NCI-H2196 (cell line): ENCODE data around the gene ACOXL.

Experiments used
- DNase-seq: peaks from one replicate; lab custom pipeline; 2025; ENCODE audit not compliant: unreplicated experiment; lab: John Stamatoyannopoulos, UW

Gene ACOXL

GRCh38 chr2:110718382-110718781, 14.0 kb upstream of the ACOXL start:
- no peak for DNase-seq

- DNase-seq: no peak
Measured at GRCh38 chr2:110718990-110719389, 13.4 kb upstream of the ACOXL start.

GRCh38 chr2:110720547-110720946, 11.8 kb upstream of the ACOXL start:
- no peak for DNase-seq

GRCh38 chr2:110724820-110725219, 7.6 kb upstream of the ACOXL start:
- no peak for DNase-seq

DNA sequence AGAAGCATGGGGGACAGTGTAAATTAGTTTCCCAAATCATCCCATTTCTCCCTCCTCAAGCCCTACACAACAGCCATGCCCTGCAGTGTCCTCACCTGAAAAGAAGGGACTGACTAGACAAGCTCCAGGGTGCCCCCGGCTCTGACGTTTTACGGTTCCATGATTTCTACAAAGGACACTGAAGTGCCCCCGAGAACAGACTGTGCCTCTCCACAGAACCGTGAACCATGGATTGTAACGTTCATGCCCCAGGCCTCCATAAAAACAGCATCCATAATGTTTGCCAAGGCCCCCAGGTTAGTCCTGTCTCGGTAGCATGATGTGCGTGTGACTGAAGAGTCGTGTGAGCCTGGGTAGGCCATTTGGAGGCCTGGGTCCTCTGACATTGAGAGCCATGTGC, 7.0 kb upstream of the ACOXL start:
- DNase-seq: no peak

DNA sequence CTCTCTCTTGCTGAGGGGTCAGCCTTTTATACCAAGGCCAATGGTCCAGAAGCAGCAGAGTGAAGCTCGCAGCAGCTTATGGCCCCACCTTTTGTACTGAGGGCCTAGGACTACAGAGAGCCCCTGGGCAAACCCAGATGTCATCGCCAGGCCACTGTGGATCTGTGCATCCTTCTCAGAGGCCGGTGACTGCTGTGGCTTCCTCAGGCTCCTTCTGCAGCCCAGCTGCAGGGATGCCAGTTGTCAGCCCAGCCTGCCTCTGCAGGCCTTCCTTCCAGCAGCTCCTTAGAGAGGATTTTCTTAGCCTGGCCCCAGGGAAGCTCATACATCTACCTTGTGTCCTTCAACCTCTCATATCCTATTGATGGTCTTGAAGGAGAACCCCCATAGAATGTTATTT, 6.5 kb upstream of the ACOXL start:
- no peak for DNase-seq

DNA sequence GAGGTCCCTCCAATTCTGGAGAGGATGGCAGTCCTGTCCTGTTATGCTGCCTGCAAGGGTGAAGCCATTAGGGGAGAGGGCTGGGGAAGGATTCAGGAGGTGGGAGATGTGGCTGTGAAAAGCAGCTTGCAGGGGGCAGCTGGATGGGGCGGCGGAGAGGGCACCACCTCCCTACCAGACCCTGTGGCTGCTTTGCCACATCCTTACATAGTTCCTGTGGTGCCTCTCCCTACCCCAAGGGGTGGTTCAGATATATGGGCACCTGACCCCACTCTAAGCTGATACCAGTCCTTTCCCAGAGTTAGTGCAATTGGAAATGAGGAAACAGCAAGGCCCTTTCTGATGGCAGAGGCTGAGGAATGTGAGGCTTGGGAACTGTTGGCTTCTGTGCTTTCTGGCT, 6.1 kb upstream of the ACOXL start:
- no peak for DNase-seq

DNA sequence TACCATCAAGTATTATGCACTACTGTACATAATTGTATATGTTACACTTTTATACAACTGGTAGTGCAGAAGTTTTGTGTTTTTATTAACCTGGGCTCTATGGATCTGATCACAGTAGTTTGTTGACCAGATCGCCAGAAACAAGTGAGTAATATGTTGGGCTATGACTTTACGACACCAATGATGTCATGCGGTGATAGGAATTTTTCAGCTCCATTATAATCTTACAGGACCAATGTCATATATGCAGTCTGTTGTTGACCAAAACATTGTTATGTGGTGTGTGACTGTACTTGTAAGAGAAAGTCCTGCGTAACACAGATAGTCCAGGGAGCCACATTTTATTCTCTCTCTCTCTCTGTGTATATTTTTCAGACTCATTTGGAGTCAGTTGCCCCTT, 4.5 kb upstream of the ACOXL start:
- DNase-seq: no peak

GRCh38 chr2:110729106-110729505, 3.3 kb upstream of the ACOXL start:
- no peak for DNase-seq

GRCh38 chr2:110731064-110731463, 1.3 kb upstream of the ACOXL start:
- no peak for DNase-seq

- DNase-seq: no peak
Measured at GRCh38 chr2:110735366-110735765, 3.0 kb downstream of the ACOXL start.

DNA sequence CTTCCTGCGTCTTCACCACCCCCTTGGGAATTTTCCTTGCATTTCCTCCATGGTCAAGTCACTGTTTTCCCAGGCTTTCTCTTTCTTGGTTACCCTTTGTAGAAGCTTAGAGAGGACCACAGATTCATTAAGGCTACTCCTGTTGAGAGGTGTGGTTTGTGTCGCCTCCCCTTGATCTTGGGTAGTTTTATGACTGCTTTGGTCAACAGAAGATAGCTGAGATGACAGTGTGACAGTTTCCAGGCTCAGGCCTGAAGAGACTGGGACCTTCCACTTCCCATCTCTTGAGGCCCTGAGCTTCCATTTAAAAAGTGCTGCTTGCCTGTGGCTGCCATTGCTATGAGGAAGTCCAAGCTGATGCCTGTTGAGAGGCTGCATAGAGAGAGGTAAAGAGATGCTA, 5.4 kb downstream of the ACOXL start:
- no peak for DNase-seq

DNA sequence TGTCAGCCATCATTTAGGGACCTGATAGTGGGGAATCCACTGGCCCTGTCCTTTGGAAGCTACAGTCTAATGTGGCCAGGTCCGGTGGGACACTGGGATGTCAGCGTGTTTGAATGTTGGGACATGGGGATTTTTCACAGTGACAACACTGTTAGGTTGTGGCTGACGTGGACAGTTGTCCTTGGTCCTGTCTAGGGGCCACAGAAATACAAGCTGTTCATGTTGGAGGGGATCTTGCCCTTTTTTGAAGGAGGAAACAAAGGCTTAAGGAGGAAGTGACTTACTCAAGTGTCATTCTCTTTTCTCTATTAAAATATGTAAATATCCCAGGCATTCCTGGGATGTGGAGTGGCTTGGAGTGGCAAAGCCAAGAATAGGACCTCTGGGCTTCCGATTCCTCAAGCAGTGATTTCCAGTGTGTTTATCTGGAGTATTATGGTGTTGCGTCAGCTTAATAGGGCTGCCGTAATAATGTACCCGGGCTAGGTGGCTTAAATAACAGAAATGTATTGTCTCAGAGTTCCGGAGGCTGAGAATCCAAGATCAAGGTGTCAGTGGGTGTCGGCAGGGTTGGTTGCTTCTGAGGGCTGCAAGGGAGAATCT, 8.5 kb downstream of the ACOXL start:
- DNase-seq: no peak

DNA sequence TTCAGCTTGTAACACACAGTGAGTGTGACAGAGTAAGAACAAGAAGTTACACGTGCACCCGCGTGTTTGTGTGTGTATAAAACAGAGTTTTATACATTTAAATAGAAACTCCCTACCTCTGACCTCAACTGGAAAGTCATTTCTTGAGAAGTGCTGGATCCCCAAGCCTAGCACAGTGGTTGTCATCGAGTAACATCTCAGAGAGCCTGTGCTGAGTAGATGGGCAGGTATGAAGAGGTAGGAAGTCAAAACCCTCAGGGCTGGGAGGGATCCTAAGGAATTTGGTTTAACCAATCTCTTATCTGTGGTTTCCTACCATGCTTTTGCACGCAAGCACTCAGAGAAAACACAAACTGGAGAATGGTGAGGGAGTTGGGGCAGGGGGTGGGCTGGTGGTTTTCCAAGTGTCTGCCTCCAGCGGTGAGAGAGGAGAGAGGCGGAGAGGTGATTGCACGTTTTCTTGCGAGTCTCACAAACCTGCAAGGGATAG, 9.2 kb downstream of the ACOXL start:
- no peak for DNase-seq

GRCh38 chr2:110742412-110742811, 10.0 kb downstream of the ACOXL start:
- DNase-seq: no peak

DNA sequence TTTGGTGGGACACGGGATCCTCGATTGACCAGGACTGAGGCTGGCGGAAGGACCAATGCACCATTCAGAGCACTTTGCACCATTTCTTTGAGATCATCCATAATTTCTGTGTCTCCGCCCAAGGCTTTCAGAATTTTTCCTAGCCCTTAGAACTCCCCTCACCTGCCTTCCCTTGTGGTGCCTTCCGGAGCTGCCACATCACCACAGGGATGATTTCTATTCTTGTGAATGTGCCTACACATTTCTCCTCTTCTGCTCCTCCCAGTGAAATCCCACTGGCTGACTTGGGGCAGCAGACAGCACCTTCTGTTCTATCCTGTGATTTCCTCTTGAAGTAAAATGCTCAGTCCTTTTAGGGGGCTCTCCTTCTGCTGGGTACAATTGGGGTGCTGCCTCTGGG, 11.2 kb downstream of the ACOXL start:
- DNase-seq: no peak

- DNase-seq: no peak
Measured at GRCh38 chr2:110744429-110744828, 12.1 kb downstream of the ACOXL start.

- no peak for DNase-seq
Measured at GRCh38 chr2:110745048-110745447, 12.7 kb downstream of the ACOXL start.

DNA sequence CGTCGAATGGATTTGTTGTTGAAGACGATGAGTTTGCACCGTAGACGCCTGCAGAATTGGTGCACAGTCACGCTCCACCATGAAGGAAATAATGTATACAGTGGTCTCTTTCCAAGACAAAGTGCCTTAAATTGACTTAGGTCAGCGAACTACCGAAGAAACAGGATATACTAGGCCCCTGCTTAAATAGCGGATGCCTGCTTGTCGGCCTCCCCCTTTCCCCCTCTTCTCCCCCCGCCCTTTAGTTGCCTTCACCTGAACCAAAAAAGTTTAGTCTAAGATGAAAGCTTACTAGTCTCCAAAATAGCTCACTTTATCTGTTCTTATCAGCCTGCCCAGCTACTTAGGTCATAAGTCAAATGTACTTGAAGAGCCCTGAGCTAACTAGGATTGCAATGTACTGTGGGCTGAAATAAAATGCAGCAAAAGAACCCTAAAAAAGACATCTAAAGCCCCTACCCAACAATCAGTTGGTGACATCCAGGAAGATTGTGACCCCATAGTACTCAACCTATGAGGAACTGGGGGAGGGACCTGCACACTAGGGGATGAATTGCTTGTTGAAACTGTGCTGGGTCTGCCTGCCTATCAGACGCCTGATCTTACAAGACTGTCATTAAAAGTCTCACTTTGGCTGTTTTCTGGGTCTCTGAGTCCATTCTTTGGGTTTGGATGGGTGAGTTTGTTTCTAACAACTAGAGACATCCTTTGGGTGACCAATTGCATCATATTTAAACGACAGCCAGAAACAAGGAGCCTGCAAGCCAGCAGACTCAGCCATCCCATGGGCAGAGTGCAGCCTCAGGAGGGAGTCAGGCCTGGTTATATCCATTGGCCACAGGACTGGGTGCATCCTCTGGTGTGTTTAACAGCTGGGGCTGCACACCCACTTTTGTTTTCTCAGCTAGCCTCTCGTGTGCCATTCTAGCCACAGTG, 14.5 kb downstream of the ACOXL start:
- DNase-seq: no peak

DNA sequence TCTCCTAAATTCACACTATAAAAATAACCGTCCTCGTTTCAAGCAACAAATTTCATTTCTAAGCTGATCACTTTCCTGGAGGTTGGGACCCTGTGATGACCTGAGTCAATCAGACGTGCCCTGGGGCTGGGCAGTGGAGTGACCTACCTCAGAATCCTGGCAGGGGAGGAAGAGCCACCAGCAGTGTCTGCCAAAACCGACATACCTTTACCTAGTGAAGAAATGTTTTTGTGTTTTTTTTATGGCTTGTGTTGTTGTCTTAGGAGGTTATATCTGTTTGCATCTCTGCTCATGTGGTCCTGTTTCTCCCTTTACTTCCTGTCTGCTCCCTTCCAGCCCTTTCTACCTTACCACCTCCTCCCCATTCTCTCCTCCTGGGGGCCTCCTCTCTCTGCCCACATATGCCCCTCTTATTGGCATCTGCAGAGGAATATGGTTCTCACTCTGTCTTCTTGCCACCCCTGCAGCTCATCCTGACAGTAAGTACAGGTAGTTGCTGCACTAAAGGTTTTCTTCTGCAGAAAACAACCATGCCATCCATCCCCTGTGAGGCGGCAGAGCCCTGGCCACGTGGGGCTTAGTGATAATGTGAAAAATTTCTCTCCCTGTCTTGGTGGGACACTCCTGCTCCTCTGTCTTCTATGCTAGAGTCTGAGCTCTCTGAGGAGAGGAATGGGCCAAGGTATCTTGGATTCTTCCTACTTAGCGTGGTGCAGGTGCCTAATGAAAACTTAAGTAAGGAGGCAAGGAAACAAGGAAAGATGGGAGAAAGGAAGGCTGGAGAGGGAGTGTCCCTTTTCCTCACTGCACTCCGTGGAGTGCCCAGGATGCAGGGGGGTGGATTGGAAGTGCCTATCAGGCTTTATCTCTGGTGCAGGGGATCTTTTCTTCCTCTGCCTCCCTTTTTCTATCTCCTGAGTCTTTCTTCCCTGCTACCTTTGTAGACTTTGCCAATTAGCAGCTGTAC, 15.4 kb downstream of the ACOXL start:
- DNase-seq: no peak

DNA sequence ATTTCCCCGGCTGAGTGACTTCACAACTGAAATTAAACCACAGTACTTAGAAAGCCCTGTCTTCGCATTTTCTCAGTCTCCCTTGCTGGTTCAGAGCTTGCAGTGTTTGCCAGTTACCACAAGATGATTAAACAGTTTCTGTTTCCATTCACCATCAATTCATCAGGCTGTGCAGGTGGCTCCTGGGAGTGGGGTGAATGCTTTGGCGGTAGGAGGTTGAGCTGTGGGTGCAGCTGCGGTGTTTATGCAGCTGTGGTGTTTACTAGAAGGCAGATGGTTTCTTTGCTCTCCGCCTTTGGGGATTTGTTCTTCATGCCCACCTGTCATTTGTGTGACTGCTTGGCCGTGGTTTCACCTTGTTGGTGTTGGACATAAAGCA, 16.1 kb downstream of the ACOXL start:
- DNase-seq: peak; percentile 51
